Testis (tissue), 2 donors: Measurements from ENCODE around the gene FRS3.

ENCODE experiments used
- POLR2A ChIP-seq: fragments of 450-650 bp; IDR thresholded peaks from one replicate; pipeline ENCODE4 v1.6.1; 2017; ENCODE audit warnings: antibody characterized with exemption, mild to moderate bottlenecking, moderate library complexity
- TF ChIP-seq, protein P1 (sequence below), 3 experiments: fragments of 450-650 bp in 2 of 3; fragments of 200-600 bp in 1 of 3; sonication (generic) in 1 of 3; IDR thresholded peaks; one replicate each; pipeline ENCODE4 v1.5.1; 2016 to 2019; ENCODE audit warnings: antibody characterized with exemption in 3 of 3, mild to moderate bottlenecking in 2 of 3, moderate library complexity in 1 of 3

DNA sequence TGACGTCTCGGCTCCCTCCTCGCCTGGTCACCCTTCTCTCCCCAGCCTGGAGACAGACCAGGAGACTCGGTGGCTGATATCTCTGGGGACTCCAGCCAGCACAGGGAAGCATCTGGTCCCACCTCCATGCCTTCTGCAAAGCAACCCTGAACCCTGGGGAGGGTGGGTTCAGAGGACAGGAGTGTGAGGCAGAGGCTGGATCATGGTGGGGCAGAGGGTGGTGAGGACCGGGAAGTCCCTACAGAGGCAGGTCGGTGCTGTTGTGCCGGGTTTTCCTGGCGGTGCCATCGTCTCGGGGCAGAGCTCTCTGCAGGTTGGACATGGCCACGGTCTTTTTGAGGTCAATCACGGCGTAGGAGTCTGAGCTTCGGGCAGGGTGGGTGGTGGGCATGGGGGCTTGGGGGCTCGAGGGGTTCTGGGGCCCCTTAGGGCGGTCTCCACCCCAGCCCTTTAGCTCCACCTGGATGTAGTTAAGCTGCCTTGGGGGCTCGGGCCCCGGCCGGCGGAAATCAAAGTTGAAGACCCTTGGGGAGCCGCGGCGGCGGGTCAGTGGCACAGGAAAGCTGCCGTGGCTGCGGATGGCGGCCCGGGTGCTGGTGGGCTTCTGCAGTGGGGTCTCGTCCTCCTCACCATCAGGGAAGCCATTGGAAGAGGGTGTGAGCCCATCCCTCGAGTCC, 9.2 kb downstream of the FRS3 start:
- TF ChIP-seq, protein P1, sequence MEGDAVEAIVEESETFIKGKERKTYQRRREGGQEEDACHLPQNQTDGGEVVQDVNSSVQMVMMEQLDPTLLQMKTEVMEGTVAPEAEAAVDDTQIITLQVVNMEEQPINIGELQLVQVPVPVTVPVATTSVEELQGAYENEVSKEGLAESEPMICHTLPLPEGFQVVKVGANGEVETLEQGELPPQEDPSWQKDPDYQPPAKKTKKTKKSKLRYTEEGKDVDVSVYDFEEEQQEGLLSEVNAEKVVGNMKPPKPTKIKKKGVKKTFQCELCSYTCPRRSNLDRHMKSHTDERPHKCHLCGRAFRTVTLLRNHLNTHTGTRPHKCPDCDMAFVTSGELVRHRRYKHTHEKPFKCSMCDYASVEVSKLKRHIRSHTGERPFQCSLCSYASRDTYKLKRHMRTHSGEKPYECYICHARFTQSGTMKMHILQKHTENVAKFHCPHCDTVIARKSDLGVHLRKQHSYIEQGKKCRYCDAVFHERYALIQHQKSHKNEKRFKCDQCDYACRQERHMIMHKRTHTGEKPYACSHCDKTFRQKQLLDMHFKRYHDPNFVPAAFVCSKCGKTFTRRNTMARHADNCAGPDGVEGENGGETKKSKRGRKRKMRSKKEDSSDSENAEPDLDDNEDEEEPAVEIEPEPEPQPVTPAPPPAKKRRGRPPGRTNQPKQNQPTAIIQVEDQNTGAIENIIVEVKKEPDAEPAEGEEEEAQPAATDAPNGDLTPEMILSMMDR (IDR thresholded peaks at IDR 0.05) = no peak
- no peak for TF ChIP-seq POLR2A
